ENCODE results near the gene RELA. TPM values are rescaled to one million over a fixed set of nuclear protein-coding genes. Genes with fewer than 3 reads are reported as not detected.
A peak's percentile ranks its signal among the peaks of the same experiment; 100 is the strongest.
"Not testable (repeated sequence)": the region's sequence is repeated elsewhere in the genome, so short reads cannot be mapped to it uniquely, and the experiment has no call there.

Gene RELA
- total and polyA plus RNA-seq, 4 donors: 14.5 to 57.7 (median 41.7) TPM

- Histone ChIP-seq H3K36me3 (ENCODE audit: control insufficient read depth, insufficient read depth, low read length) (no peaks in the 10 kb centered on the region), H3K27ac (ENCODE audit: low read depth, low read length) (no peak overlapping the region)
- no CpG with 5 or more reads among the region's 3 CpGs for WGBS (ENCODE audit: insufficient coverage)
These were observed 37.7 kb upstream of the RELA start for GRCh38 chr11:65700399-65700798.

GRCh38 chr11:65699306-65699705 is 36.6 kb upstream of the RELA start:
- DNase-seq (ENCODE audit: low read depth in 4 of 6, low spot score in 6 of 6): peak in 1 of 6 donors; percentile 24
- no peak overlapping the region for H3K27ac ChIP-seq (ENCODE audit: low read depth, low read length)
- peaks cover 7% of the 10 kb centered on the region for H3K4me1 ChIP-seq (ENCODE audit: control insufficient read depth, insufficient read depth, low read length)
- H3K4me3 ChIP-seq (ENCODE audit: low read depth, low read length): no peak overlapping the region
- peaks cover 2% of the 10 kb centered on the region for H3K9me3 ChIP-seq (ENCODE audit: control insufficient read depth, insufficient read depth, low read length)
- WGBS (ENCODE audit: insufficient coverage): 69% methylated on average over 7 of the region's 7 CpGs
- no peaks in the 10 kb centered on the region for H3K36me3 ChIP-seq (ENCODE audit: control insufficient read depth, insufficient read depth, low read length)
- H3K27me3 ChIP-seq (ENCODE audit: control insufficient read depth, insufficient read depth, low read length): no peaks in the 10 kb centered on the region

More at GRCh38 chr11:65700399-65700798, 37.7 kb upstream of the RELA start:
- H3K9me3 ChIP-seq (ENCODE audit: control insufficient read depth, insufficient read depth, low read length): peaks cover 2% of the 10 kb centered on the region
- H3K27me3 ChIP-seq (ENCODE audit: control insufficient read depth, insufficient read depth, low read length): peaks cover 3% of the 10 kb centered on the region
- peaks cover 7% of the 10 kb centered on the region for H3K4me1 ChIP-seq (ENCODE audit: control insufficient read depth, insufficient read depth, low read length)
- DNase-seq (ENCODE audit: low read depth in 4 of 6, low spot score in 6 of 6): no peak
- H3K4me3 ChIP-seq (ENCODE audit: low read depth, low read length): no peak overlapping the region

GRCh38 chr11:65698205-65698604 is 35.5 kb upstream of the RELA start:
- no peak overlapping the region for H3K4me3 ChIP-seq (ENCODE audit: low read depth, low read length)
- 66% methylated on average over 8 of the region's 8 CpGs for WGBS (ENCODE audit: insufficient coverage)
- H3K27me3 ChIP-seq (ENCODE audit: control insufficient read depth, insufficient read depth, low read length): no peaks in the 10 kb centered on the region
- H3K36me3 ChIP-seq (ENCODE audit: control insufficient read depth, insufficient read depth, low read length): no peaks in the 10 kb centered on the region
- peaks cover 7% of the 10 kb centered on the region for H3K4me1 ChIP-seq (ENCODE audit: control insufficient read depth, insufficient read depth, low read length)
- H3K9me3 ChIP-seq (ENCODE audit: control insufficient read depth, insufficient read depth, low read length): peaks cover 2% of the 10 kb centered on the region
- no peak overlapping the region for H3K27ac ChIP-seq (ENCODE audit: low read depth, low read length)
- DNase-seq (ENCODE audit: low read depth in 4 of 6, low spot score in 6 of 6): no peak

GRCh38 chr11:65696802-65697552 is 34.3 kb upstream of the RELA start:
- Histone ChIP-seq H3K27me3 (ENCODE audit: control insufficient read depth, insufficient read depth, low read length) (no peaks in the 10 kb centered on the region), H3K36me3 (ENCODE audit: control insufficient read depth, insufficient read depth, low read length) (no peaks in the 10 kb centered on the region), H3K27ac (ENCODE audit: low read depth, low read length) (no peak overlapping the region), H3K4me1 (ENCODE audit: control insufficient read depth, insufficient read depth, low read length) (peaks cover 7% of the 10 kb centered on the region), H3K4me3 (ENCODE audit: low read depth, low read length) (no peak overlapping the region), H3K9me3 (ENCODE audit: control insufficient read depth, insufficient read depth, low read length) (peaks cover 2% of the 10 kb centered on the region)
- DNase-seq (ENCODE audit: low read depth in 4 of 6, low spot score in 6 of 6): no peak
- WGBS (ENCODE audit: insufficient coverage): 63% methylated on average over 3 of the region's 5 CpGs

GRCh38 chr11:65695459-65696241 is 32.9 kb upstream of the RELA start:
- peak in 1 of 6 donors; percentile 41 for DNase-seq (ENCODE audit: low read depth in 4 of 6, low spot score in 6 of 6)
- Histone ChIP-seq H3K36me3 (ENCODE audit: control insufficient read depth, insufficient read depth, low read length) (no peaks in the 10 kb centered on the region), H3K27me3 (ENCODE audit: control insufficient read depth, insufficient read depth, low read length) (no peaks in the 10 kb centered on the region), H3K9me3 (ENCODE audit: control insufficient read depth, insufficient read depth, low read length) (peaks cover 2% of the 10 kb centered on the region), H3K4me3 (ENCODE audit: low read depth, low read length) (no peak overlapping the region), H3K4me1 (ENCODE audit: control insufficient read depth, insufficient read depth, low read length) (peaks cover 7% of the 10 kb centered on the region), H3K27ac (ENCODE audit: low read depth, low read length) (no peak overlapping the region)
- WGBS (ENCODE audit: insufficient coverage): 78% methylated on average over 8 of the region's 12 CpGs

- Histone ChIP-seq H3K9me3 (ENCODE audit: control insufficient read depth, insufficient read depth, low read length) (no peaks in the 10 kb centered on the region), H3K4me1 (ENCODE audit: control insufficient read depth, insufficient read depth, low read length) (peaks cover 7% of the 10 kb centered on the region), H3K4me3 (ENCODE audit: low read depth, low read length) (no peak overlapping the region), H3K36me3 (ENCODE audit: control insufficient read depth, insufficient read depth, low read length) (no peaks in the 10 kb centered on the region), H3K27ac (ENCODE audit: low read depth, low read length) (no peak overlapping the region), H3K27me3 (ENCODE audit: control insufficient read depth, insufficient read depth, low read length) (no peaks in the 10 kb centered on the region)
- WGBS (ENCODE audit: insufficient coverage): 79% methylated on average over 8 of the region's 11 CpGs
- no peak for DNase-seq (ENCODE audit: low read depth in 4 of 6, low spot score in 6 of 6)
These were observed 29.7 kb upstream of the RELA start for GRCh38 chr11:65692367-65692766.

- not testable (repeated sequence) for H3K4me3 ChIP-seq (ENCODE audit: low read depth, low read length); H3K4me1 ChIP-seq (ENCODE audit: control insufficient read depth, insufficient read depth, low read length); H3K27me3 ChIP-seq (ENCODE audit: control insufficient read depth, insufficient read depth, low read length); H3K9me3 ChIP-seq (ENCODE audit: control insufficient read depth, insufficient read depth, low read length); H3K36me3 ChIP-seq (ENCODE audit: control insufficient read depth, insufficient read depth, low read length); H3K27ac ChIP-seq (ENCODE audit: low read depth, low read length); DNase-seq (ENCODE audit: low read depth in 4 of 6, low spot score in 6 of 6)
- 92% methylated on average over 2 of the region's 8 CpGs for WGBS (ENCODE audit: insufficient coverage)
These were observed 29.1 kb upstream of the RELA start for GRCh38 chr11:65691847-65692246.

GRCh38 chr11:65685981-65686380 is 23.3 kb upstream of the RELA start:
- no peak overlapping the region for H3K4me3 ChIP-seq (ENCODE audit: low read depth, low read length)
- no peaks in the 10 kb centered on the region for H3K36me3 ChIP-seq (ENCODE audit: control insufficient read depth, insufficient read depth, low read length)
- H3K27me3 ChIP-seq (ENCODE audit: control insufficient read depth, insufficient read depth, low read length): no peaks in the 10 kb centered on the region
- WGBS (ENCODE audit: insufficient coverage): 92% methylated on average over 2 of the region's 8 CpGs
- no peaks in the 10 kb centered on the region for H3K9me3 ChIP-seq (ENCODE audit: control insufficient read depth, insufficient read depth, low read length)
- DNase-seq (ENCODE audit: low read depth in 4 of 6, low spot score in 6 of 6): no peak
- no peak overlapping the region for H3K27ac ChIP-seq (ENCODE audit: low read depth, low read length)
- H3K4me1 ChIP-seq (ENCODE audit: control insufficient read depth, insufficient read depth, low read length): no peaks in the 10 kb centered on the region

GRCh38 chr11:65683480-65683879 is 20.8 kb upstream of the RELA start:
- H3K36me3 ChIP-seq (ENCODE audit: control insufficient read depth, insufficient read depth, low read length); H3K27ac ChIP-seq (ENCODE audit: low read depth, low read length); H3K27me3 ChIP-seq (ENCODE audit: control insufficient read depth, insufficient read depth, low read length); H3K4me3 ChIP-seq (ENCODE audit: low read depth, low read length); DNase-seq (ENCODE audit: low read depth in 4 of 6, low spot score in 6 of 6); H3K4me1 ChIP-seq (ENCODE audit: control insufficient read depth, insufficient read depth, low read length); H3K9me3 ChIP-seq (ENCODE audit: control insufficient read depth, insufficient read depth, low read length): not testable (repeated sequence)
- WGBS (ENCODE audit: insufficient coverage): 50% methylated on average over 1 of the region's 6 CpGs
